Posterior vena cava (tissue), 2 donors: Measurements from ENCODE around the gene ALG14. TPM values are rescaled to one million over a fixed set of nuclear protein-coding genes. Genes with fewer than 3 reads are reported as not detected.
"Not testable (repeated sequence)": the region's sequence is repeated elsewhere in the genome, so short reads cannot be mapped to it uniquely, and the experiment has no call there.

Experiments used
- DNase-seq: peaks from one replicate; pipeline ENCODE4 v3.0.0-alpha.2; 2020; ENCODE audit warnings: low spot score
- intact Hi-C, 2 donors: fragments of 100-400 bp; cut with DNase I; formaldehyde crosslinking; loops; one replicate each; pipeline versions ENCODE4 v1.14.1 to v1.14.2; 2022 to 2023
- total RNA-seq, 2 donors: library from RNA; stranded (reverse); fragmentation: NEBNext Ultra II Directional; extraction: Animal tissue kit (Norgen Biotek cat#: 25700); gene quantifications; one replicate each; pipeline ENCODE4 v1.2.1, GENCODE V29; 2021
- donor health status: DM: yes; HTN: yes; CAD: no.
- donor health status: DM: yes; HTN: yes; CAD: no.

Gene ALG14
- total RNA-seq, 2 donors from 2014 or later = 4.2 to 6.1 TPM

- no peak for DNase-seq
- intact Hi-C loops = loop anchor here in 1 of 2 donors (5.0 kb wide), 1 partner anchor 95 kb away; the partner anchor contains the start of gene CNN3
Observed at GRCh38 chr1:95021805-95022643, 50.7 kb downstream of the ALG14 start.

DNA sequence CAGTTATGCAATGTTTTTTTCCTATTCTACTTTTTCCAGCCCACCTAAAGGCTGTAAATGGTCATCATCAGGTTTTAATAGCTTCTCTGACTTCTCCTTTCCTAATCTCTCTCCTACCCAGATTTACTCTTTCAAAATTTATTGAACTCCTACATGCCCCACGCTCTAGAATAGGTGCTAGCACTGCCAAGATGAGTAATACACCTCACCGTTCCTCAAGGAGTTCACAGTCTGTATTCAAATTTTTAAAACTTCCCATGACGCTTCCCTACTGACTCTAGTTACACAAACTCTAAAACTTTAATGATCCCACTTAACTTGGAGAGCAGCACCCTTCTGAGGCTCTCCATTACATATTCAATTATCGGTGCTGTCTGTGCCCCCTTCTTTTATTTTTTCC lies 51.6 kb downstream of the ALG14 start:
- intact Hi-C loops = loop anchor here in 1 of 2 donors (5.0 kb wide), 1 partner anchor 94 kb away; the partner anchor contains the start of gene CNN3

DNA sequence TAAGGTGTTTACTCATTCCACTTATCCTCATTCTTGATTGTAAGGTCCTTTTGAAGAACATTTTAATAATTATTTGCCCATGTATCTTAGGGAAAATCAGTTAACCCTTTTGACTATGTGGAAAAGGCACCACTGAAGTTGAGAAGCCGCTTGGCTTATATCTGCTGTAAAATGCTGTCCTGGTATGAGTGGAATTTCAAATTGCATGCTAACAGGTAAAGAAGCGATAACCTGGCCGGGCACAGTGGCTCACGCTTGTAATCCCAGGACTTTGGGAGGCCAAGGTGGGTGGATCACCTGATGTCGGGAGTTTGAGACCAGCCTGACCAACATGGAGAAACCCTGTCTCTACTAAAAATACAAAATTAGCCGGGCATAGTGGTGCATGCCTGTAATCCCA lies 53.3 kb downstream of the ALG14 start:
- intact Hi-C loops = not testable (repeated sequence)

More for the DNA sequence above, 51.6 kb downstream of the ALG14 start:
- DNase-seq = no peak

DNA sequence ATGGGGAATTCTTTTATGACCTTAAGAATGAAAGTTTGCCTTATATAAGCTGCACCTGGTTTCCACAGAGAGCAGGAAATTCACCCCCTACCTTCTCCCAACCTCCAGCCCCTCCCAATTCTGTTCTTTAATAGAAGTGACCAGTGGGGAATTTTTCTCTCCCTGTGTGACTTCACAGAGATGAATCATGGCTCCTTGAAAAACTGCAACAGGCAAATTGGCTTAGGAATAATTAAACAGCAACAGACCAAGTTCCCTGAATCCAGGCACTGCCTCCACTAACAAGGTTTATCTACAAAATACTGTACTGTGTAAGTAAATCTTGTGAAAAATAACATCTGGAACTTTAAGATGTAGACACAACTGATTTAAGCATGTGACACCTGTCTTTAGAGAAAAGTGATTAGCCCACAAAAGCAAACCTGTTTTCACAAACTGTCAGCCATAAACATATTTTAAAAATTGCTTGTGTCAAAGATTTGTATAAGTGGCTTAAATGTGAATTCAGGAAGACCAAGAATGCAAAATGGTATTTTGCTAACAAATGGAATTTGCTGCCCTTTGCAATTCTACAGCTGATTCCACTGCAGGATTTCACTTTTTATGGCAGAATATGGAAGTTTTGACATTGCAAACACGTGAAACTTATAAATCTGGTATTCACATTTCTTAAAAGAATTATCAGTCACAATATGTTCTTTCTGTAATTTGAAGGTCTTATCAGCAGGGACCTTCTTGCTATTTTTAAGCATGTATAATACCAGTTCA lies 54.0 kb downstream of the ALG14 start:
- no peak for DNase-seq
- intact Hi-C loops = no loop called here

More for the DNA sequence above, 53.3 kb downstream of the ALG14 start:
- not testable (repeated sequence) for DNase-seq

GRCh38 chr1:95017775-95018174 lies 55.0 kb downstream of the ALG14 start:
- no peak for DNase-seq
- intact Hi-C loops = no loop called here

- intact Hi-C loops = no loop called here
- DNase-seq = no peak
Observed at GRCh38 chr1:95015076-95015475, 57.7 kb downstream of the ALG14 start.

DNA sequence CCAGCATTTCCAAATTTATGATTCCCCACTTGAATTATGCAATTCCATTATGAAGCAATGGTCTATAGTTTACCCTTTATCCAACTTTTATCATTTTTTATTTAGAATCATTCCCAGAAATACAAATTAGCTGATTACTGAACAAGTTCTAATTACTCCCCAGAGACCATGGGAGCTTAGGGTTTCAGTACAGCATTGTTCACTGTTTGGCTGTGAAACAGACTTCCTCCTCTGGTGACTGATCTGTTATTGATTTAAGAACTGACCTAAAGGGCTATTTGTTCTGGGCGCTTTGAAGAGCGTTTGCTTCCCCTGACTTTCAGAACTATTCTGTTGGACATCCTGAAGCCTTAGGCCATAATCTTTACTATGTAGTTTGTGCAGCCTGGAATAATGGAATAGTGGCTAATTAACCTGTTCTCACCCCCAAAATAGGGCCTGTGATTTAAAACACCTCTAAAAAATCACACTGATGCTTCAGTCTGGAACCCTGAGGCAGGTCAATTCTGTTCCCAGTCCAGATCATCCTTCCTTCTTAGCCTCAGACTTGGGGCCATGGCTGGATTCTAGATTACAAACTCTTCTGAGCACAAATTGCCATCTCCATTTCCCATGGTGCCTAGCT lies 58.7 kb downstream of the ALG14 start:
- DNase-seq = no peak
- intact Hi-C loops = no loop called here

- intact Hi-C loops = no loop called here
- DNase-seq = no peak
Observed at GRCh38 chr1:95012389-95012788, 60.4 kb downstream of the ALG14 start.

GRCh38 chr1:95010158-95010557 lies 62.6 kb downstream of the ALG14 start:
- DNase-seq = no peak
- intact Hi-C loops = no loop called here

GRCh38 chr1:95007687-95008086 lies 65.1 kb downstream of the ALG14 start:
- intact Hi-C loops = no loop called here
- no peak for DNase-seq

GRCh38 chr1:95006681-95007080 lies 66.1 kb downstream of the ALG14 start:
- intact Hi-C loops = no loop called here
- no peak for DNase-seq

GRCh38 chr1:95005584-95005983 lies 67.2 kb downstream of the ALG14 start:
- intact Hi-C loops = no loop called here
- DNase-seq = no peak

GRCh38 chr1:95004013-95004412 lies 68.7 kb downstream of the ALG14 start:
- intact Hi-C loops = no loop called here
- DNase-seq = no peak

DNA sequence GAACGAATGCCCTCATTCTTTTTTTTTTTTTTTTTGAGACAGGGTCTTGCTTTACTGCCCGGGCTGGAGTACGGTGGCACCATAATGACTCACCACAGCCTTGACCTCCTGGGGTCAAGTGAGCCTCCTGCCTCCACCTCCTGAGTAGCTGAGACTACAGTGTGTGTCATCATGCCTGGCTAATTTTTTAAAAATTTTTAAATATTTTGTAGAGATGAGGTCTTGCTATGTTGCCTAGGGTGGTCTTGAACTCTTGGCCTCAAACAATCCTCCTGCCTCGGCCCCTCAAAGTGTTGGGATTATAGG lies 69.4 kb downstream of the ALG14 start:
- DNase-seq = no peak
- intact Hi-C loops = no loop called here

DNA sequence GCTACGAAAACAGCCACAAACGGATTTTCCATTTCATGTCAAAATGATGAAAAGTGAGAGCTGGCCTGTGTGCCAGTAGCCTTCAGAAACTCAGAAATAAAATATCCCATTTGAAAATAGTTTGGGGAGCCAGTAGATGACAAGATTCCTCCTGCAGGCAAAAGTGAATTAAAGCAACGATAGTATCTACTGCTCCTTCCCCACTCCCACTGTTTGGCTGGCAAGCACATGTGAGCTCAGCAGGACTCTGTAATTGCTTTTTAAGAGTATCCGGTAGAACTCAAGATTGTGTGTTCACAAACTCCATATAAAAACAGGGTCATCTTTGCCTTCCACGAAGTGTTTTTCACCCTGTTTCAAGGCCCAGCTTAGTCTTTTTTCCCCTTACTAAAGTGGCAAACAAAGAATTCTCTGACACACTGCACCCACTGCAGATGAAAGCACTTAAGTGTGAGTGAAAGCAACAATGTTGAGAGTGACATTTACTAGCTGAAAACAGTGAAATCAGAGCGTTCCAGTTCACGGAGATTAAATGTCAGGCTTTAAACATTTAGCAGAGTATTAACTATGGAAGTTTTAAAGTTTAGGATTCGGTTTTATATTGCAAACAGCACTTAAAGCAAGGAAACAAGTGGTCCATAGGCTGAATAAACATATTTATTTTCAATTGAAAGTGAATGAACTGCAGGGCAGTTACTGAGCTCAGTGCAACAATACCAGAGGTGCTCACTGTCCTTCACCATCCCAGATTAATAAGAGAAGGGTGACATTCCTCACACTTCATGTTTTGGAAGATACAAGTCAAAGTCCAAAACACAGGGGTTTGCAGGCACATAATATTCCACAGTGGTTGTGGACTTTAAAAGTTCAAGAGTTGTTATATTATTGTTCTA lies 70.0 kb downstream of the ALG14 start:
- intact Hi-C loops = no loop called here
- no peak for DNase-seq

GRCh38 chr1:95002164-95002539 lies 70.6 kb downstream of the ALG14 start:
- DNase-seq = no peak
- intact Hi-C loops = no loop called here

DNA sequence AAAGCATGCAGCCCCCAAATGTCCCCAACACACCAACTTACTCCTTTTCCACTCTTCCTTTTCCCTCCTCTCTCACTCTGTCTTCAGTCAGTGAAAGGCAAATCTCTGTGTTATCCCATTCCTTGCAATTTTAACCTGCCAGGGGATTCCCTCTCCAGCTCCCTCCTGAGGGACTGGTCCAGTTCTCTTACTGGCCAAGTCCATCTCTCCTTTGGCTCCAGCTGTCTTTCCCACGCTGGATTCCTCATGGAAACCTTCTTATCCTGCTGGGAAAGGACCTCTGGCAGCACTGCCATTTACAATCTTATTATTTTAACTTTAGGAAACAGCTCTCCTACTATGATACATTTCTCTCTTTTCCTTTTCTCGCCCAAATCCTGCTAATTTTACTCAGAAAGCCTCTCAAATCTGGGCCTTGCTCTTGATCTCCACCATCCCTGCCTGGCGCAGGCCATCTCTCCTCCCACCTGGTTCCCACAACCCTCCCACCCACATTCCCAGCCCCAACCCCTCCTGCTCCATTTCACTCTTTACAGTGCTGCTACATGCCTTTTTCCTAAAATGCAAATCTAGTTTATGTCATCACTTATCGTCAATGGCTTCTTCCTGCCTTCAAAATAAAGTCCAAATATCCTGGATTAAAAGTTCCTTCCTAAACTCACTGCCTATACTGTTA lies 73.2 kb downstream of the ALG14 start:
- no peak for DNase-seq
- intact Hi-C loops = no loop called here

DNA sequence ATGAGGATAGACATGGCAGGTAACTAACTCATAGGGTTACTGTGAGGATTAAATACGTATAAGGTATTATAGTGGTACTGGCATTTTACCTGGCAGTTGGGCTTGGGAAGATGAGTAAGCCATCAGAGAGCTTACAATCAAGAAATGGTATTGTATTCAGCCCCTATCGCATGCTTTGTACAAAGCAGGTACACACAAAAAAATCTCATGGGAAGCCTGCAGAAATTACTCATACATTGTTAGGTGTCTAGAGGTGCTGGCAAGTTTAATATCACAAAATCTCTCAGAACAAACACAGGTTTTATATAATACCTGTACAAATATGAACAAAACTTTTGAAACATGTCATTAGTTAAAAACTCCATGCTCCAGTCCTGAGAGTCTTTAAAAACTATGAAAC lies 74.0 kb downstream of the ALG14 start:
- intact Hi-C loops = no loop called here
- no peak for DNase-seq

- DNase-seq = no peak
Observed at GRCh38 chr1:94998114-94998513, 74.6 kb downstream of the ALG14 start.

More at GRCh38 chr1:94998114-94998513, 74.6 kb downstream of the ALG14 start:
- intact Hi-C loops = no loop called here
